KG1 (cell line): Measurements from ENCODE around the gene WDR18.
"Not testable (repeated sequence)": the region's sequence is repeated elsewhere in the genome, so short reads cannot be mapped to it uniquely, and the experiment has no call there.

Source experiments
- DNase-seq: peaks from one replicate; lab custom pipeline; 2025; lab: John Stamatoyannopoulos, UW

WDR18 gene

DNA sequence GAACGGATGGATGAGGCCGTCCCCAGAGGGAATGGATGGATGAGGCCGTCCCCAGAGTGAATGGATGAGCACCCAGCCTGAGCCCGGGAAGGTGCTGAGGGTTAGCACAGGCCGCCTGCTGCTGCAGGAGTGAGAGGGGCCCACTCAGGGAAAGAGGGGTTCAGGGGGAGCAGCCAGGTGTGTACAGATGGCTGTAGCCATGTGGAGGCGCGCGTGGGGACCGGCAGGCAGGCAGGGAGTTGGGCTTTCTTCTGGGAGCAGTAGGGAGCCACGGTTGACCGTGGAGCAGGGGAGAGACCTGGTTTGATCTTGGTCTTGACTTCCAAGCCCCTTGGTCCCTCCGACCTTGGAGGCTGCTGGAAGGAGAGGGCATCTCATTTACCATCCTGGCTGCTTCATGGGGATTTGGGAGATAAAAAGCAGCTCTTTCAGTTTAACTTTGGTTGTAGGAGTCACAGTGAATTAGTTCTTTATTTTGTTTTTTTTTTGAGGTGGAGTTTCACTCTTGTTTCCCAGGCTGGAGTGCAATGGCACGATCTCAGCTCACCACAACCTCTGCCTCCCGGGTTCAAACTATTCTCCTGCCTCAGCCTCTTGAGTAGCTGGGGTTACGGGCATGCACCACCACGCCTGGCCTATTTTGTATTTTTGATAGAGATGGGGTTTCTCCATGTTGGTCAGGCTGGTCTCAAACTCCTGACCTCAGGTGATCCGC lies 33.6 kb upstream of the WDR18 start:
- no peak for DNase-seq

DNA sequence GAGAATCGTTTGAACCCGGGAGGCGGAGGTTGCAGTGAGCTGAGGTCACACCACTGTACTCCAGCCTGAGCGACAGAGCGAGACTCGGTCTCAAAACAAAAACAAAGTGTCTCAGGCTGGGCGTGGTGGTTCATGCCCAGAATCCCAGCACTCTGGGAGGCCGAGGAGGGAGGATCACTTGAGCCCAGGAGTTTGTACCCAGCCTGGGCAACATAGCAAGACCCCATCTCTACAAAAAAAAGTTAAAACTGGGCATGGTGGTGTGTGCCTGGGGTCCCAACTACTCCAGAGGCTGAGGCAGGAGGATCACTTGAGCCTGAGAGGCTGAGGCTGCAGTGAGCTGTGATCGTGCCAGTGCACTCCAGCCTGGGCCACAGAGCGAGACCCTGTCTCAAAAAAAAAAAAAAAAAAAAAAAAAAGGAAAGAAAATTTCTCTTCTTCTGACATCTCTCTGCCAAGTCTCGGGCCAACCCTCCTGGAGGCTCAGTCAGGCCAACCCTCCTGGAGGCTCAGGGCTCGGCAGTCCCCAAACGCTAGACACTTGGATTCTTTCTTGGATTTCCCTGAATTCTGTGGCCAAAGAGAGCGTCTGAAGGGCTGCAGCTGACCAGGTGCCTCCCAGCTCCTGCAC lies 32.0 kb upstream of the WDR18 start:
- DNase-seq, result no peak

DNA sequence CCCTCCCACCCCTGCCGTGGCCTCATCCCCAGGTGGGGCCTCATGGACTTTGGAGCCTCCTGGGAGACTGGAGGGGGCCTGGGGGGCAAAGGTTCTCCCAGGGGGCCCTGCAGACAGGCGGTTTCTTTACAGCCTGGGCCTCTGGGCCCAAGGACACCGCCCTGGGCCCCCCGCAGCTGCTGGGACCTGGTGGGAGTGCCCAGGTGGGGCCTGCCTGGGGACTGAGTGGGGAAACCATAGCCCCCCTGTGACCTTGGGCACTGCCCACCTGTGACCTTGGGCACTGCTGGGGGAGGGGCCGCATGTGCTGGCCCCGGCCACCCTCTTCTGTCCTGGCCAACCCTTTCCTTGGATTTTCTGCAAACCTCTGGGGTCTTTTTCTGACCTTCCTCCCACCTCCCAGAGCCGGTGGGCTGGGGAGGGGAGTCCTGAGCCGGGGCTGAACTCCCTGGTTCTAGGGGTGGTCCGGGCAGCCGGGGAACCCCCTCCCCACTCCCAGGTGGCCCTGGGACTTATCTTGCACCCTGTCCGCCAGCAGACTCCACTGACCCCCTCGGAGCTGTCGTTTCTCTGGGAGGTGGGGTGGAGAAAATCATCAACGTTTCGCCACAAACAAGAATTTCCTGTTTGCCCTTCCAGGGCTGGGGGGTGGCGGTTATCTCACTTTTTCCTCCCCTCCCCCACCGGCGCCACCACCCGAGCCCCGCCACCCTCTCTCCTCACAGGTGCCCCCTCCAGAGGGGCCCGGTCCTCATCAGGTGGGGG lies 31.3 kb upstream of the WDR18 start:
- DNase-seq, result no peak

DNA sequence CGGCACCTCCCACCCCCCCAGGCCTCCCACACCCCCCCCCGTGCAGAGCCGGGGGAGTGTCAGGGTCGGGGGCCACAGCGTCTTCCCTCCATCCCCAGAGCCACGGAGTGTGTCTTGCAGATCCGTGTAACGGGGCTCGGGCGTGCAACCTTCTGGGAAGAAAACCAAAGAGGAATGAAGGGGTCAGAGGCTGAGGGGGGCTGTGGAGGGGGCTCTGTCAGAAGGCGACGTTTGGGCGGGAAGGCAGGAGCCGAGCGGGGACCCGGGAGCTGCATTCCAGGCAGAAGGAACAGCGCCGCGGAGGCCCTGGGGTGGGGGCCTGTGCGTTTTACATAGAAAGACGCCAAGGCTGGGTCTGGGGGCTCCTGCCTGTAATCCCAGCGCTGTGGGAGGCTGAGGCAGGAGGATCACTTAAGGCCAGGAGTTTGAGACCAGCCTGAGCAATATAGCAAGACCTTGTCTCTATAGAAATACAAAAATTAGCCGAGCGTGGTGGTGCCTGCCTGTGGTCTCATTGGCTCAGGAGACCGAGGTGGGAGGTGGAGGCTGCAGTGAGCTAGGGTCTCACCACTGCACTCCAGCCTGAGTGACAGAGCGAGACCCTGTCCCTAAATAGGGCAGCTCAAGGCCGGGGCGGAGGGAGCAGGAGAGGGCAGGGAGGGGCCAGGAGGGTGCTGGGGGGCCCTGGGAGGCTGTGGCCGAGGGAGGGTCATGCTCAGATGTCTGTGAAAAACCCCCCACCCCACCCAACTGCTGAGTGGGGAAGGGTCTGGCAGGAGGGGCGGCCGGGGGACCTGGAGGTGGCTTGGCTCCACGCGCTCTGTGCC lies 30.5 kb upstream of the WDR18 start:
- DNase-seq, result no peak

DNA sequence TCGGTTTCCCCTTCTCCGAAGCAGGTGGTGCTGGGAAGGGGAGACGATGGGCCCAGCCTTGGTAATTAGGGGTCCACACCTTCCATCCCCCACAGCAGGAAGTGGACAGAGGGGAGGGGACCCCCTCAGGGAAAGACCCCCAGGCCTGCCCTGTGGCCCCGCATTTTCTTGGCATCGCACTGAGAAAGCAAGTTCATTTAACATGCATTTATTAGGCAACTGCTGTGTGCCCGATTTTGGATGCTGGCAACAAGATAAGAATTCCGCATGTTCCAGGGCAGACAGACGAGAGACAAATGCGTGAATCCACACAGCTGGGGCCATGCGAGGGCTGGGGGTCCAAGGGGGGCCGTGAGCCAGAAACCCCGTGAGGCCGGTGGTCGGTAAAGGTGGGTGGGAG lies 29.9 kb upstream of the WDR18 start:
- no peak for DNase-seq

DNA sequence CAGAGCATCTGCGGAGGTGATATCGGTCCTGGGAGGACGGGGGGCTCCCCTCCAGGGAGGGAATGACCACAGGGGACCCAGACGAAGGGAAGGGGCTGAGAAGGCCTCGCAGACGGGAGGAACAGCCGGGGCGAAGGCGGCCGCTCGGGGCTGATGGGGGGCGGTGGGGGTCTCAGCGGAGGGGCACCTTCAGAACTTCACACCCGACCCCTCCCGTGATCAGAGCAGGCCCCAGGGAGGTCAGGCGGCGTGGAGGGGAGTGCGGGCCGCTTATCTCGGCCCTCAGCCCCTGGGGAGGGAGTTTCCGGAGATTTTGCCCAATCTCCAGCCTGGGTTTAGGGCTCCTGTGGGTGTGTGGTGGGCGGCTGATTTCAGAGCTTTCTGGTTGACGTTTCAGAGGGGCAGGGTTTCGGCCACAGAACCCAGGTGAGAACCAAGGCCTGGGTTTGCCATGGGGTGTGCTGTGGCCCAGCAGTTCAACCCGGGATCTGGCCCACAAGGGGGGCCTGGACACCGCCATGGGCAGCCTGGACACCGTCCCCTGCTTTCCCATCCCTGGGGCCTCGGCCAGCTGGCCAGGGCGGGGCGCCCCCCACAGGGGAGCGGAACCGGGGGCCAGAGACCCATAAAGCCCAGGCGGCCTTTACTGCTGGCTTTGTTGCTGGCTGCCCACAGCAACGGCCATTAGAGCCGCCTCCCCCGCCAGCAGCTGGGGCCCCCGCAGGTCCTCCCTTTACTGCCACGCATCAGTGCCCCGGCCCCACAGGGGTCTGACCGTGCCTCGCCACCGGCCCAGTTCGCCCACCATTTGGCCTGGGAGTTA lies 29.3 kb upstream of the WDR18 start:
- DNase-seq, result no peak

DNA sequence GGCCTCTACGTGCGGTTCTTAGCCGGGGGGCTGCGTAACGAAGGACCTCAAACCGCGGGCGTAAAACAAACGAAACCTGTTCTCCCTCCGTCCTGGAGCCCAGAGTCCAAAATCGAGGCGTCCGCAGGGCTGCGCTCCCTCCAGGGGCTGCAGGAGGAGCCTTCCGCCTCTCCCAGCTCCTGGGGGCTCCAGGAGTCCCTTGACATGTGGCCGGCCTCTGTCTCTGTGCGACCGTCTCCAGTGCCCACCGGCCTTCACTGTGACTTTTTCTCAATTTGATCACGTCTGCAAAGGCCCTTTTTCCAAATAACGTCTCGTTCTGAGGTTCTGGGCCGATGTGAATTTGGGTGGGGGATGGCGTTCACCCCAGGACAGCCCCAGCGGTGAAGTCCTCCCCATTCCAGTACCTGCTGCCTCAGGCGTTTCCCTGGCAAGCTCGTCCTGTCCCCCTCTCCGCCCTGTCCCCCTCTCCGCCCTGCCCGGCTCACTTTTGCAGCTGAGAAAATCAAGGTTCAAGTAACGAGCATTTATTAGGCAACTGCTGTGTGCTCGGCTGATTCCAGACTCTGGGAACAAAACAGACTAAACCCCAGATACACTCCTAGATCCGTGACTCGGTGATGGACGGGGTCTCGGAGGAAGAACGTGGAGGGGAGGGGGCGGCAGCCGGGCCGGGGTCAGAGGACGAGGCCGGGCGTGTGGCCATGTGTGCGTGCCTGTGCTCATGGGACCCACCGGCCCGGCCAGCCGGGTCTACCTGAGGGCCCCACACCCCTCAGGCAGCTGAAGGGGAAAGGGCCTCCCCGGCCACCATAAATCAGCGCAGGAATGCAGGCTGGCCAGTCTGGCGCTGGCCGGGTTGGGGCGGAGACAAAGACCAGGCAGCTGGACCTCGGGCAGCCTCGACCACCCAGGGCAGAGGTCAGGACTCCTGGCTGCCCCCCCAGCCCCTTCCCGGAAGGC lies 28.1 kb upstream of the WDR18 start:
- no peak for DNase-seq

DNA sequence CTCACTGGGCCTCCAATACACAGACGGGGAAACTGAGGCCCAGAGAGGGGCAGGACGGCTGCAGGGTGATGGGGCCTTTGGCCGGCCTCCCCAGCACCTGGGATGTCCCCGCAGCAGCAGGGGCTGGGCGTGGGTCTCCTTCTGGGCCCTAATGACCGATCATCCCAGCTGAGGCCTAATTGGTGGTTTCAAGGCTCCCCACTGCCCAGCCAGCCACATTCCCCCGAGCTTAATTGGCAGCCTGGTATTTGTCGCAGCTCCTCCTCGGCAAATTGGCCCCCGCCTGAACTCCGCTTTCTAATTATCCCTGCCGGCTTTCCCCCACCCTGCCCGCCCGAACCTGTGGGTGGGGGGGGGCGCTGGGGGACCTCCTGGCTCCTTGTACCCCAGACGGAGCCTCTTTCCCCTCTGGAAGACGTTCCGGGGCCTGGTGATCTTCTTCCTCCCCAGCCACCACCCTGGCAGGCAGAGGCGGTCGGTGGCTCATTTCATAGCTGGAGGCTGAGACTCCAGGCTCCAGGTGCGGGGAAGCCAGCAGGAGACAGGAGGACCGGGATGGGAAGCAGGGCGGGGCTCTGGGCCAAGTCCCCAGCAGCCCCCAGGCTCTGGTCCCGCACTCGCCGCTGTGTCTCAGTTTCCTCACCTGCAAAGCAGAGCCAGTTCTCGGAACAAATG lies 27.2 kb upstream of the WDR18 start:
- DNase-seq, result no peak

DNA sequence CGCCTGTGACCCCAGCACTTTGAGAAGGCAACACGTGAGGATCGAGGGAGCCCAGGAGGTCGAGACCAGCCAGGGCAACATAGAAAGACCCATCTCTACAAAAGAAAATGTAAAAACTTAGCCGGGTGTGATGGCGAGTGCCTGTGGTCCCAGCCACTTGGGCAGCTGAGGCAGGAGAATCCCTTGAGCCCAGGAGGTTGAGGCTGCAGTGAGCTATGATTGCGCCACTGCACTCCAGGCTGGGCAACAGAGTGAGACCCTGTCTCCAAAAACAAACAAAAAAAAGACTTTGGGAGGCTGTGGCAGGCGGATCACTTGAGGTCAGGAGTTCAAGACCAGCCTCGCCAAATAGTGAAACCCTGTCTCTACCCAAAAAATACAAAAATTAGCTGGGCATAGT lies 26.6 kb upstream of the WDR18 start:
- not testable (repeated sequence) for DNase-seq

DNA sequence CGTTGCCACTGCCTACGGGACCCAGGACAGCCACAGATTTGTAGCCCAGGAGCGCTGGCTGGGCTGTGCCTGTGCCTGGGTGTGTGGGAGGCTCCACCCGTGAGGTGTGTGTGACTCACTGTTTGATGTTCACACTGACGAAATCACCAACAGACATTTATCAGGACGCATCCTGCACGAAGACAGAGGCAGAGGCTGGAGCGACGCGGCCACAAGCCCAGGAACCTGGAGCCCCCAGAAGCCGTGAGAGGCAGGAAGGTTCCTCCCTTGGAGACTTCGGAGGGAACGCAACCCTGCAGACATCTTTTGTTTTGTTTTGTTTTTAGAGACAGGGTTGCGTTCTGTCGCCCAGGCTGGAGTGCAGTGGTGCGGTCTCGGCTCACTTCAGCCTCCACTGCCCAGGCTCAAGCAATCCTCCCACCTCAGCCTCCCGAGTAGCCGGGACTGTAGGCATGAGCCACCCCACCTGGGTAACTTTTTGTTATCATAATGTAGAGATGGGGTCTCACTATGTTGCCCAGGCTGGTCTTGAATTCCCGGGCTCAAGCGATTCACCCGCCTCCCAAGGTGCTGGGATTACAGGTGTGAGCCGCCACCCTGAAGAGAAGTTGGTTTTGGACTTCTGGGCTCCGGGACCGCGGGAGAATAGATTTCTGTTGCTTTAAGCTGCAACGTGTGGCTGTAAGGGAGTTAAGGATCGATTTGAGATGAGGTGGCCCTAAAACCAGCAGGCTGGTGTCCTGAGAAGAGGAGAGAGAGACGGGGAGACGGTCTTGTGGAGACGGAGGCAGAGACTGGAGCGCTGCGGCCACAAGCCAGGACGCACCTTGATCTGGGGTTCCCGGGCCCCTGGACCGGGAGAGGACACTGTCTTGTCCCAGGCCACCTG lies 24.9 kb upstream of the WDR18 start:
- no peak for DNase-seq

DNA sequence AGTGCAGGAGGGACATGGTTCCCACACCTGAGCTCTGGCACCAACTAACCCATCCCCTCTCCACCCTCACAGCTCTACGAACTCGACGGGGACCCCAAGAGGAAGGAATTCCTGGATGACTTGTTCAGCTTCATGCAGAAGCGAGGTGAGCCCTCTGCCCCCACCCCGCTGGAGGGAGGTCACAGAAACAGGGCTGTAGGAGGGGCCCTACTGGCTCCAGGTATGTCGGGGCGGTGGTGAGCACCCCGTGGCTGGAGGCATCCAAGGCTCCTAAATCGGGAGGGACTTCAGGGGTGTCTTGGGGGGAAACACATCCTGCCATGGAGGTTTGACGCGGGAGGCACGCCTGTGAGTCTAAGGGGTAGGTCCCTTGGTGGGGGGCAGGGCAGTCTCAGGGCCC lies 24.1 kb upstream of the WDR18 start:
- no peak for DNase-seq

DNA sequence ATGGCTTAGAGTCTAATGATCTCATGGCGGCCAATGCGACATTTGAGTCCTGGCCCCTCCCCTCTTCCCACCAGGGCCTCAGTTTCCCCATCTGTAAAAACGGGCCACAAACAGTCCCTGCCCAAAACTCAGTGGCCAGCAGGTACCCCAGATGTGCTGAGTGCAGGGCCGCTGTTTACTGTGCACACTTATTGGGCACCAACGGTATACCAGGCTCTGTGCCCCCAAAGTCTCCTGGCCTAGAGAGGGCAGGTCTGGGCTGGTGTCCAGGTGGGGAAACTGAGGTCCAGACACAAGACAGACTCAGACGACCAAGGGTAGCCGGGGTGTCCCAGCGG lies 23.6 kb upstream of the WDR18 start:
- no peak for DNase-seq

DNA sequence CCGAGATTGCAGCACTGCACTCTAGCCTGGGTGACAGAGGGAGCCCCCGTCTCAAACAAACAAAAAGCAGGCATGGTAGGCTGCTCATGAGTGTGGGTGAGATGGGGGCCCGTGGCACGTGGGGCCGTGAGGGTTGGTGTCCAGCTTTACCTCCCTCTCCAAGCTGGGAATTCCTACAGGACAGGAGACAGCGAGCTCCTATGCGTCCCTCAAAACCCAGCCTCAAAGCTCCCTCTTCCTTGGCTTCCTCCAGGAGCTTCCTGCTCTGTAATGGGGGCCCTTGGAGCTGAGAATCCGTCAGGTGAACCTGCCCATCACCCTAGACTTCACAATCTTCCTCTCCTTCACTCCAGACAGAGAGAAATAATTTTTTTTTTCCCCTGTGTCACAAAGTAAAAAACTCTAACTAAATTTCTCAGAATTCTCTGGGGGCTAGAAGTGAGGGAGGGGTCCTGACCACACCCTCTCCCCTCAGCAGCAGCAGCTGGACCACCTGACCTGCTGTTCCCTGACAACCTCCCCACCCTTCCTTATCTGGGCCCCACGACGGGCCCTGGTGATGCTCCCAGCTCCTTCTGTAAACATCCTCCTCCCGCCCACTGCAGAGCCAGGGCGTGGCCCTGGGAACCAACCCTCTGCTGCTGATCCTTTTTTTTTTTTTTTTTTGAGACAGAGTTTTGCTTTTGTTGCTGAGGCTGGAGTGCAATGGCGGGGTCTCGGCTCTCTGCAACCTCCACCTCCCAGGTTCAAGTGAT lies 22.1 kb upstream of the WDR18 start:
- no peak for DNase-seq

DNA sequence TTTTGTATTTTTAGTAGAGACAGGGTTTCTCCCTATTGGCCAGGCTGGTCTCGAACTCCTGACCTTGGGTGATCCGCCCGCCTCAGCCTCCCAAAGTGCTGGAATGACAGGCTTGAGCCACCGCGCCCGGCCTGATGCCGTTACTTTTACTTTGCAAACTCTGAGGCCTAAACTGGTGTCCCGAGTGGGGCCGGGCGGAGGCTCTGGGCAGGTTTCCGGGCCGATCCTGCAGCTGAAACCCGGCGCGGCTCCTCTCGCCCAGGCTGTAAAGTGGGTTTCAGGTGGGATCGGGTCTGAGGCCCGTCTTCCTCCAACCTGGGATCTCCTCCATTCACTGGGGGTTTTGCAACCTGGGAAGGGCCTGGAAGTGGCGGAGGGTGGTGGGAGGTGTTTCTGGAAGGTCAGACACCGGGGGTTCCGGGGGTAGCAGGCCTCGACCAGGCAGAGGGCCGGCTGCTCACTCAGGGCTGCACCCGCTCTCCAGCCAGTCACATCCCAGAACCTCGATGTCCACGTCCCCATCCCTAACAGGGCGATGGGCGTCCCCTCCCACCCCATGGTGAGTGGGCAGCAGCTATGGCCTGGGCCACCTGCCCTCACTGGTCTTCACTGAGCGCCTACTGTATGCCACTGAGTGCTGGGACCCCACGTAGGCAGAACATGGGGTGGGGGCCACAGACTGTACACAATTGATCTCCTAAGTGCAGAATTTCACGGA lies 21.3 kb upstream of the WDR18 start:
- no peak for DNase-seq

DNA sequence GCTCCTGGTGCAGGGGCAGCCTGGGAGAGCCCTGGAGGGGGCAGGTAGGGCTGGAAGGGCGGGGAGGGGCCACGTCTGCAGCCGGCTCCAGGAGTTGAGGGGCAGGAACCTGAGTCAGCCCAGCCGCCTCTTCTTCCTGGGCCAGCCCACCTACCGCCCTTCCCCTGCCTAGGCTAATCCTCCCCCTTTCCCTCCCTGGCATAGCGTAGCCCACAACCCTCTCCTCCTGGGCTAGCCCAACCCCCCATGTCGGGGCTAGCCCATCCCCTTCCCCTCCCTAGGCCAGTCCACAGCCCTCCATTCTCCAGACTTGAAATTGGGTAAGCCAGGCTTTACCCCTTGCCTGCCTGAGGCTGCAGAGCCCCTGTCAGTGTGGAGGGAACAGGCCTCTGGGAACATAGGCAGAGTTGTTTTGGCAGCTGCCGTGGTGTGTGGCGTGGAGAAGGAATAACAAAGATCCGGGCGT lies 20.6 kb upstream of the WDR18 start:
- DNase-seq, result no peak

DNA sequence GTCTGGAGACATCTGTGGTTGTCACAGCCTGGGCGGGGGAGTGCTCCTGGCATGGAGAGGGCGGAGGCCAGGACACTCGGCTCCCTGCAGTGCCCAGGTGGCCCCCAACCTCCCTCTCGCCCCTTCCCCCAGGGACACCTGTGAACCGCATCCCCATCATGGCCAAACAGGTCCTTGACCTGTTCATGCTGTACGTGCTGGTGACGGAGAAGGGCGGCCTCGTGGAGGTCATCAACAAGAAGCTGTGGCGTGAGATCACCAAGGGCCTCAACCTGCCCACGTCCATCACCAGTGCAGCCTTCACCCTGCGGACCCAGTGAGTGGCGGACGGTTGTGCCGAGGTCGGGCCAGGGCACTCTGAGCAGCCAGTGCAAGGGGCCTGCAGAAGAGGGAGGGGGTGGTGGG lies 20.0 kb upstream of the WDR18 start:
- no peak for DNase-seq
